HepG2 (cell line): ENCODE data around the gene NRAP.

Experiments used
- CTCF ChIP-seq: sonication (generic); formaldehyde crosslinking; IDR thresholded peaks from 2 replicates; pipeline ENCODE4 v1.5.0; 2020; ENCODE audit warnings: mild to moderate bottlenecking, missing genetic modification reagents, moderate library complexity
- EP300 ChIP-seq, 3 experiments: sonication (generic) in 1 of 3; formaldehyde crosslinking in 1 of 3; IDR thresholded peaks; 2 replicates each; pipeline versions ENCODE4 v1.5.1 to v1.6.1; 2011 to 2020; ENCODE audit warnings: low read depth in 2 of 3, low read length in 2 of 3, borderline replicate concordance in 1 of 3, improper control_type of control experiment in 1 of 3, mild to moderate bottlenecking in 1 of 3, missing genetic modification reagents in 1 of 3, moderate library complexity in 1 of 3
- GATAD2A ChIP-seq: IDR thresholded peaks from 2 replicates; pipeline ENCODE4 v1.6.1; 2016
- IRX3 ChIP-seq: sonication (generic); formaldehyde crosslinking; IDR thresholded peaks from 2 replicates; pipeline ENCODE4 v1.8.1; 2023; ENCODE audit warnings: mild to moderate bottlenecking, low read depth, missing genetic modification reagents, borderline replicate concordance
- NFKBIZ ChIP-seq: IDR thresholded peaks from 2 replicates; pipeline ENCODE4 v1.6.1; 2018; ENCODE audit warnings: missing genetic modification reagents, missing compliant biosample characterization
- NFYC ChIP-seq: IDR thresholded peaks from 2 replicates; pipeline ENCODE4 v1.6.1; 2016; ENCODE audit warnings: missing genetic modification reagents, missing compliant biosample characterization
- PRDM4 ChIP-seq: sonication (generic); formaldehyde crosslinking; IDR thresholded peaks from 2 replicates; pipeline ENCODE4 v1.9.0; 2021; ENCODE audit warnings: missing genetic modification reagents, borderline replicate concordance
- SKIL ChIP-seq: sonication (generic); formaldehyde crosslinking; IDR thresholded peaks from 2 replicates; pipeline ENCODE4 v1.8.0; 2022; ENCODE audit warnings: missing genetic modification reagents, mild to moderate bottlenecking, moderate library complexity, borderline replicate concordance

- TF ChIP-seq PRDM4 (CRISPR knock-in tag) = no peak
- no peak for TF ChIP-seq NFYC (CRISPR knock-in tag)
- no peak for TF ChIP-seq NFKBIZ (CRISPR knock-in tag)
- no peak for TF ChIP-seq EP300 (IDR thresholded peaks at IDR 0.05; ENCODE audit: low read depth in 2 of 2, low read length in 2 of 2)
- no peak for TF ChIP-seq EP300 (CRISPR knock-in tag; IDR thresholded peaks at IDR 0.05; ENCODE audit: borderline replicate concordance)
- TF ChIP-seq SKIL (CRISPR knock-in tag) = no peak
- no peak for TF ChIP-seq GATAD2A
- TF ChIP-seq CTCF = no peak
- TF ChIP-seq IRX3 (CRISPR knock-in tag) = no peak
Measured at GRCh38 chr10:113600569-113600968, 63.3 kb downstream of the NRAP start.
